Smooth muscle cell (in vitro differentiated cells): Measurements from ENCODE around the gene SBK2. TPM values are rescaled to one million over a fixed set of nuclear protein-coding genes. Genes with fewer than 3 reads are reported as not detected.

Source experiments
- DNase-seq: peaks from one replicate; lab custom pipeline; 2025; ENCODE audit not compliant: unreplicated experiment; lab: John Stamatoyannopoulos, UW
- H2AFZ ChIP-seq: fragments of 200-600 bp; sonication (generic); 2 replicates; pipeline ENCODE4 v1.6.0; 2016; ENCODE audit warnings: antibody characterized with exemption, low read depth, mild to moderate bottlenecking
- H3F3A ChIP-seq: fragments of 200-600 bp; sonication (generic); 2 replicates; pipeline ENCODE4 v1.6.0; 2017; ENCODE audit warnings: antibody characterized with exemption, low read depth
- H3K27ac ChIP-seq: fragments of 200-600 bp; sonication (generic); 2 replicates; pipeline ENCODE4 v1.5.1; 2016; ENCODE audit warnings: low read depth, mild to moderate bottlenecking
- H3K27me3 ChIP-seq: fragments of 200-600 bp; sonication (generic); 2 replicates; pipeline ENCODE4 v1.6.1; 2016; ENCODE audit warnings: low read depth, mild to moderate bottlenecking
- H3K36me3 ChIP-seq: fragments of 200-600 bp; sonication (generic); 2 replicates; pipeline ENCODE4 v1.5.1; 2016; ENCODE audit warnings: low read depth
- H3K4me1 ChIP-seq: fragments of 200-600 bp; sonication (generic); 2 replicates; pipeline ENCODE4 v1.5.1; 2016; ENCODE audit warnings: low read depth
- H3K4me2 ChIP-seq: fragments of 200-600 bp; sonication (generic); 2 replicates; pipeline ENCODE4 v1.6.0; 2016; ENCODE audit warnings: mild to moderate bottlenecking
- H3K4me3 ChIP-seq: fragments of 200-600 bp; sonication (generic); 2 replicates; pipeline ENCODE4 v1.5.1; 2016; ENCODE audit warnings: mild to moderate bottlenecking
- H3K79me2 ChIP-seq: fragments of 200-600 bp; sonication (generic); 2 replicates; pipeline ENCODE4 v1.6.0; 2016; ENCODE audit warnings: low read depth, mild to moderate bottlenecking
- H3K9ac ChIP-seq: fragments of 200-600 bp; sonication (generic); 2 replicates; pipeline ENCODE4 v1.6.0; 2016; ENCODE audit warnings: low read depth
- H3K9me3 ChIP-seq: fragments of 200-600 bp; sonication (generic); replicated peaks from 2 replicates; pipeline ENCODE4 v1.5.1; 2016; ENCODE audit warnings: low read depth
- H4K20me1 ChIP-seq: fragments of 200-600 bp; sonication (generic); 2 replicates; pipeline ENCODE4 v1.6.0; 2016; ENCODE audit warnings: low read depth
- WGBS: methylation state at CpG from one replicate; pipeline ENCODE4 v1.1.7; 2016; ENCODE audit warnings: low lambda C conversion rate; 5-methylcytosine and 5-hydroxymethylcytosine counted together
- polyA plus RNA-seq: library from polyadenylated mRNA; unstranded; fragments of >200 nt; fragmentation: Nextera tagmentation; extraction: Ambion mirVana; gene quantifications from 2 replicates; pipeline ENCODE4 v1.2.1, GENCODE V29; 2016
- total RNA-seq: library from RNA; depleted of rRNA; stranded (reverse); fragments of >200 nt; gene quantifications from 2 replicates; pipeline ENCODE4 v1.2.3, GENCODE V29; 2014
- TF ChIP-seq, protein P1 (sequence below): fragments of 200-600 bp; sonication (generic); IDR thresholded peaks from 2 replicates; pipeline ENCODE4 v1.5.1; 2017; ENCODE audit warnings: borderline replicate concordance, mild to moderate bottlenecking, antibody characterized with exemption; ENCODE audit not compliant: insufficient read depth, poor library complexity, severe bottlenecking

The SBK2 gene
- total and polyA plus RNA-seq, 2 experiments from 2014 or later = not detected

DNA sequence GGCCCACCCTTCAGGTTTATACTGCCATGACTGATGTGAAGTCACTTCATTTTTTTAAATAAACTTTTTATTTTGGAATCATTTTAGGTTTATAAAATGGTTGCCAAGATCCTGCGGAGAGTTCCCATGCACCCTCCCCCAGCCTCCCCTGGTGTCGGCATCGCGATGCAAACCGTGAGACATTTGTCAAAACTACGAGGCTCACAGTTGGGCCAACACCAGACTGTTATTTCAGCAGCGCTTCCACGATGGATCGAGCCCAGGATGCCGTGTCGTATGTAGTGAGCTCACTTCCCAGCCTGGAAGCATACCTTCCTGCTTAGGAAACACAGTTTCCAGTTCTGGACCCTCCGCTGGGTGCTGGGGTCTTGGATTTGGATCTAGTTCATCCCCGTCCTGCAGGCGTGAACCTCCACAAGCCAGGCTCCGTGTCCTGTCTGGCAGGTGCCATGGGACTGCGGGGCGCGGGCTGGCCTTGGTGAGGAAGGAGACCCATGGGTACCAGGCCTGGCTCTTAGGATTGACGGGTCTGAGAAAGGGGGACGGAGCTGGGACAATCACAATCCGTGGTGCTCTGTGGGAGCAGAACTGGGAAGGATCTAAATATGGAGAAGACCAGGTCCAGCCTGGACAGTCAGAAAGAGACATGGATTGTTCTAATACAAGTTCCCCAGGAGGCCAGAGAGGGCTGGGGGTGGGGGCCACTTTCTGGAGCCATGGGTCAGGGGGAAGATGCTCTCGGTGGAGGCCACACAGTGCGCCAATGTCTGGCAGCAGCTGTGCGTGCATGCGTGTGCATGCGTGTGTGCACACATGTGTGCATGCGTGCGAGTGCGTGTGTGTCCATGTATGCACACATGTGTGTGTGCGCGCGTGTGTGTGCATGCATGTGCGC is 2.4 kb upstream of the SBK2 start:
- no peak overlapping the region for H3K27ac ChIP-seq
- no peaks in the 10 kb centered on the region for H3K9me3 ChIP-seq
- H3K79me2 ChIP-seq = no peaks in the 10 kb centered on the region
- TF ChIP-seq, protein P1, sequence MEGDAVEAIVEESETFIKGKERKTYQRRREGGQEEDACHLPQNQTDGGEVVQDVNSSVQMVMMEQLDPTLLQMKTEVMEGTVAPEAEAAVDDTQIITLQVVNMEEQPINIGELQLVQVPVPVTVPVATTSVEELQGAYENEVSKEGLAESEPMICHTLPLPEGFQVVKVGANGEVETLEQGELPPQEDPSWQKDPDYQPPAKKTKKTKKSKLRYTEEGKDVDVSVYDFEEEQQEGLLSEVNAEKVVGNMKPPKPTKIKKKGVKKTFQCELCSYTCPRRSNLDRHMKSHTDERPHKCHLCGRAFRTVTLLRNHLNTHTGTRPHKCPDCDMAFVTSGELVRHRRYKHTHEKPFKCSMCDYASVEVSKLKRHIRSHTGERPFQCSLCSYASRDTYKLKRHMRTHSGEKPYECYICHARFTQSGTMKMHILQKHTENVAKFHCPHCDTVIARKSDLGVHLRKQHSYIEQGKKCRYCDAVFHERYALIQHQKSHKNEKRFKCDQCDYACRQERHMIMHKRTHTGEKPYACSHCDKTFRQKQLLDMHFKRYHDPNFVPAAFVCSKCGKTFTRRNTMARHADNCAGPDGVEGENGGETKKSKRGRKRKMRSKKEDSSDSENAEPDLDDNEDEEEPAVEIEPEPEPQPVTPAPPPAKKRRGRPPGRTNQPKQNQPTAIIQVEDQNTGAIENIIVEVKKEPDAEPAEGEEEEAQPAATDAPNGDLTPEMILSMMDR = no peak
- H3K4me3 ChIP-seq = no peak overlapping the region
- no peak overlapping the region for H2AFZ ChIP-seq
- H3K4me1 ChIP-seq = no peaks in the 10 kb centered on the region
- H3K36me3 ChIP-seq = no peaks in the 10 kb centered on the region
- H4K20me1 ChIP-seq = no peaks in the 10 kb centered on the region
- no peaks in the 10 kb centered on the region for H3F3A ChIP-seq
- no peaks in the 10 kb centered on the region for H3K27me3 ChIP-seq
- no peak overlapping the region for H3K4me2 ChIP-seq
- 89% methylated on average over 32 of the region's 33 CpGs for whole genome bisulfite sequencing
- no peak overlapping the region for H3K9ac ChIP-seq
- no peak for DNase-seq

DNA sequence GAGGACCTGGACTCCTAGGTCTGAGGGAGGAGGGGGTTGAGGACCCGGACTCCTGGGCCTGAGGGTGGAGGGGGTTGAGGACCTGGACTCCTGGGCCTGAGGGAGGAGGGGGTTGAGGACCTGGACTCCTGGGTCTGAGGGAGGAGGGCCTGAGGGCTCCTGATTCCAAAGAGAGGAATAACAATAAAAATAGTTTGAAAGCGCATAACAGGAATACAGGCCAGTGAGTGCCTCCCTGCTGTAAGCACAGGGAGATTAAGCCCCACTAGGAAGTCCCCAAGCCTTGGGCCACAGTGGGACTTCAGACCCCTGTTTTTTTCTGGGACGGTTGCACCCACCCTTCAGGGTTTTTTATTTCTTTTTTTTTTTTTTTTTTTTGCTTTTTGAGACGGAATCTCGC is 1.2 kb upstream of the SBK2 start:
- Histone ChIP-seq H4K20me1 (no peaks in the 10 kb centered on the region), H3K36me3 (no peaks in the 10 kb centered on the region), H3K4me3 (no peak overlapping the region), H2AFZ (no peak overlapping the region), H3K4me2 (no peak overlapping the region), H3K79me2 (no peaks in the 10 kb centered on the region), H3F3A (no peaks in the 10 kb centered on the region), H3K9ac (no peak overlapping the region), H3K27me3 (no peaks in the 10 kb centered on the region), H3K4me1 (no peaks in the 10 kb centered on the region), H3K9me3 (no peaks in the 10 kb centered on the region), H3K27ac (no peak overlapping the region)
- WGBS = 89% methylated on average over 5 of the region's 5 CpGs
- TF ChIP-seq, protein P1 = no peak
- no peak for DNase-seq

DNA sequence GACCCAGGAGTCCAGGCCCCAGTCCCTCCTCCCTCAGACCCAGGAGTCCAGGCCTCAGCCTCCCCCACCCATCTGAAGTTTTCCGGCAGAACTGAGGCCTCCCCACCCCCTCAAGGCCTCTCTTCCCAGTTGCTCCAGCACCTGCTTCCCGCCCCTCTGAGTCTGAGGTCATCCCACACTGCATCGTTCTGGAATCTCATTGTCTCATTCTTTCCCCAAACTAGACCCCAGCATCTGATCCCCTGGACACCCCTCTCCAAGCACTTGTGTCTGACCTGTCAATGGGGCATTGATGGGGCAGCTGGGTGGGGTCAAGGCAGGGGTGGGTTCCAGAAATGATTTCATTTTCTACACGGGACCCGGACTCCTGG is 793 bp upstream of the SBK2 start:
- H3K9ac ChIP-seq = no peak overlapping the region
- H3F3A ChIP-seq = no peaks in the 10 kb centered on the region
- no peaks in the 10 kb centered on the region for H3K9me3 ChIP-seq
- H3K4me3 ChIP-seq = no peak overlapping the region
- H3K36me3 ChIP-seq = no peaks in the 10 kb centered on the region
- H4K20me1 ChIP-seq = no peaks in the 10 kb centered on the region
- TF ChIP-seq, protein P1 = no peak
- H2AFZ ChIP-seq = no peak overlapping the region
- no peaks in the 10 kb centered on the region for H3K79me2 ChIP-seq
- H3K27me3 ChIP-seq = no peaks in the 10 kb centered on the region
- WGBS = 73% methylated on average over 5 of the region's 5 CpGs
- no peaks in the 10 kb centered on the region for H3K4me1 ChIP-seq
- no peak overlapping the region for H3K4me2 ChIP-seq
- no peak overlapping the region for H3K27ac ChIP-seq
- no peak for DNase-seq

DNA sequence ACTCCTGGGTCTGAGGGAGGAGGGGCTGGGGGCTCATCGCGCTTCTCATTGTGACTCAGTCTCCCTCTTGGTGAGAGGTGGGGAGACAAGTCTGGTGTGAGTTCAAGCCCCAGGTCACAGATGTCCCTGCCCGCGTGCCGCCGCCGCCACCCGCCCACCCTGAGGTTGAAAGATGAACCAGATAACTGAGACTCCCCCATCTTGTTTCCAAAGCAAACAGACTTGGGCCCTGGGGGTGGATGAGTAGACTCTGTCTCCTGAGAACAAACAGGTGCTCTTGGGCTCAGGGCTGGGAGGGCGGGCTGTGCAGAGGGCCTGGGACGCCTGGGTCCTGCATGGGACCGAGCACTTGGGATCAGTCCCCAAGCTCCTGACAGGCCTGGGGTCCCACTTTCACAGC is 567 bp downstream of the SBK2 start:
- Histone ChIP-seq H3K27me3 (no peaks in the 10 kb centered on the region), H3K79me2 (no peaks in the 10 kb centered on the region), H3K36me3 (no peaks in the 10 kb centered on the region), H3K4me3 (no peak overlapping the region), H3K4me1 (no peaks in the 10 kb centered on the region), H4K20me1 (no peaks in the 10 kb centered on the region), H3K9me3 (no peaks in the 10 kb centered on the region), H3F3A (no peaks in the 10 kb centered on the region), H3K27ac (no peak overlapping the region), H3K9ac (no peak overlapping the region), H3K4me2 (no peak overlapping the region), H2AFZ (no peak overlapping the region)
- DNase-seq = no peak
- WGBS = 94% methylated on average over 8 of the region's 11 CpGs
- TF ChIP-seq, protein P1 = no peak
